Smooth muscle cell (in vitro differentiated cells): ENCODE measurements around the gene PHF1. TPM values are rescaled to one million over a fixed set of nuclear protein-coding genes. Genes with fewer than 3 reads are reported as not detected.

Experiments used
- DNase-seq: peaks from one replicate; lab custom pipeline; 2025; ENCODE audit not compliant: unreplicated experiment; lab: John Stamatoyannopoulos, UW
- H2AFZ ChIP-seq: fragments of 200-600 bp; sonication (generic); 2 replicates; pipeline ENCODE4 v1.6.0; 2016; ENCODE audit warnings: antibody characterized with exemption, low read depth, mild to moderate bottlenecking
- H3F3A ChIP-seq: fragments of 200-600 bp; sonication (generic); 2 replicates; pipeline ENCODE4 v1.6.0; 2017; ENCODE audit warnings: antibody characterized with exemption, low read depth
- H3K27ac ChIP-seq: fragments of 200-600 bp; sonication (generic); 2 replicates; pipeline ENCODE4 v1.5.1; 2016; ENCODE audit warnings: low read depth, mild to moderate bottlenecking
- H3K27me3 ChIP-seq: fragments of 200-600 bp; sonication (generic); 2 replicates; pipeline ENCODE4 v1.6.1; 2016; ENCODE audit warnings: low read depth, mild to moderate bottlenecking
- H3K36me3 ChIP-seq: fragments of 200-600 bp; sonication (generic); 2 replicates; pipeline ENCODE4 v1.5.1; 2016; ENCODE audit warnings: low read depth
- H3K4me1 ChIP-seq: fragments of 200-600 bp; sonication (generic); 2 replicates; pipeline ENCODE4 v1.5.1; 2016; ENCODE audit warnings: low read depth
- H3K4me2 ChIP-seq: fragments of 200-600 bp; sonication (generic); 2 replicates; pipeline ENCODE4 v1.6.0; 2016; ENCODE audit warnings: mild to moderate bottlenecking
- H3K4me3 ChIP-seq: fragments of 200-600 bp; sonication (generic); 2 replicates; pipeline ENCODE4 v1.5.1; 2016; ENCODE audit warnings: mild to moderate bottlenecking
- H3K79me2 ChIP-seq: fragments of 200-600 bp; sonication (generic); 2 replicates; pipeline ENCODE4 v1.6.0; 2016; ENCODE audit warnings: low read depth, mild to moderate bottlenecking
- H3K9ac ChIP-seq: fragments of 200-600 bp; sonication (generic); 2 replicates; pipeline ENCODE4 v1.6.0; 2016; ENCODE audit warnings: low read depth
- H3K9me3 ChIP-seq: fragments of 200-600 bp; sonication (generic); replicated peaks from 2 replicates; pipeline ENCODE4 v1.5.1; 2016; ENCODE audit warnings: low read depth
- H4K20me1 ChIP-seq: fragments of 200-600 bp; sonication (generic); 2 replicates; pipeline ENCODE4 v1.6.0; 2016; ENCODE audit warnings: low read depth
- WGBS: methylation state at CpG from one replicate; pipeline ENCODE4 v1.1.7; 2016; ENCODE audit warnings: low lambda C conversion rate; 5-methylcytosine and 5-hydroxymethylcytosine counted together
- polyA plus RNA-seq: library from polyadenylated mRNA; unstranded; fragments of >200 nt; fragmentation: Nextera tagmentation; extraction: Ambion mirVana; gene quantifications from 2 replicates; pipeline ENCODE4 v1.2.1, GENCODE V29; 2016
- total RNA-seq: library from RNA; depleted of rRNA; stranded (reverse); fragments of >200 nt; gene quantifications from 2 replicates; pipeline ENCODE4 v1.2.3, GENCODE V29; 2014
- TF ChIP-seq, protein P1 (sequence below): fragments of 200-600 bp; sonication (generic); IDR thresholded peaks from 2 replicates; pipeline ENCODE4 v1.5.1; 2017; ENCODE audit warnings: borderline replicate concordance, mild to moderate bottlenecking, antibody characterized with exemption; ENCODE audit not compliant: insufficient read depth, poor library complexity, severe bottlenecking

PHF1 gene
- total and polyA plus RNA-seq, 2 experiments from 2014 or later = 36.9 to 39.3 TPM

DNA sequence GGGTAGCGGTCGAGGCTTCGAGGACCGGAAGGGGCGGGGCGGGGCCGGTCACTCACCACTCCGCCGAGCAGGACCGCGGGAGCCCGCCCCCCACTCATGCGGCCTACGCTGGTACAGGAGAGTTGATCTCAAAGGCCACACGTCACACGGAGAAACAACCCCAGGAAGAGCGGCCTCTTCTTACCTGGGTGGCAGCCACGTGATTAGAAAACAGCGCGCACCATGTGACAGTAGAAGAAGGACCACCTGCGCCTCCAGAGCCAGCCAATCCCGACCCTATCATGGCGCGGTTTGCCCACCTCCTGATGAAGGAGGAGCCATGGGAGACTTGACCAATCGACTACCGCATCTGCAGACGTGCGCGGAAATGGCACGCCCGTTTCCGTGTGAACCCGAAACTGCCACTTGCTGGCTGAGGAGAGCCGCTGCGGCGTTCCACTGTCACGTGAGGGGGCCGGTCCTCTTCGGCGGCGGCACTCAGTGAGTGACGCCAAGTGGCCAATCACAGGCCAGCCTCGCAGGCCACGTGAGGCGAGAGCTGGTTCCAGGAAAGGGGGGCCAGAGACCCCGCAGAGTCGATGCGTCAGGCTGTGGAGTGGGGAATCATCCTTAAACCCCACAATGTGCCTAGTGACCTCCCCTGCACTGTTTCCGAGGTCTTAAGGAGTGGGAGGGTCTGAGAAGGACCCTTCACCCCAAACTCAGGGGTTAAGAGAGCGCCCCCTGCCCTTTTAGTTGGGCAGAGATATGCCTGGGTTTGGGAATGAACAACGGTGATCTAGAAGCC, 7.3 kb downstream of the PHF1 start, which contains the start of gene CUTA:
CUTA (minus strand) TSS at position 205 of the 787 bp plus-strand sequence; CDS start at position 98, 107 bp downstream.
- H3K4me2 ChIP-seq = peak within 1 kb of the TSS; percentile 98
- peak within 1 kb of the TSS; percentile 65 for H3K4me3 ChIP-seq
- H3K36me3 ChIP-seq = no peaks in the 10 kb centered on the region
- peaks cover 47% of the 10 kb centered on the region for H3K79me2 ChIP-seq
- no peaks in the 10 kb centered on the region for H3K9me3 ChIP-seq
- TF ChIP-seq, protein P1, sequence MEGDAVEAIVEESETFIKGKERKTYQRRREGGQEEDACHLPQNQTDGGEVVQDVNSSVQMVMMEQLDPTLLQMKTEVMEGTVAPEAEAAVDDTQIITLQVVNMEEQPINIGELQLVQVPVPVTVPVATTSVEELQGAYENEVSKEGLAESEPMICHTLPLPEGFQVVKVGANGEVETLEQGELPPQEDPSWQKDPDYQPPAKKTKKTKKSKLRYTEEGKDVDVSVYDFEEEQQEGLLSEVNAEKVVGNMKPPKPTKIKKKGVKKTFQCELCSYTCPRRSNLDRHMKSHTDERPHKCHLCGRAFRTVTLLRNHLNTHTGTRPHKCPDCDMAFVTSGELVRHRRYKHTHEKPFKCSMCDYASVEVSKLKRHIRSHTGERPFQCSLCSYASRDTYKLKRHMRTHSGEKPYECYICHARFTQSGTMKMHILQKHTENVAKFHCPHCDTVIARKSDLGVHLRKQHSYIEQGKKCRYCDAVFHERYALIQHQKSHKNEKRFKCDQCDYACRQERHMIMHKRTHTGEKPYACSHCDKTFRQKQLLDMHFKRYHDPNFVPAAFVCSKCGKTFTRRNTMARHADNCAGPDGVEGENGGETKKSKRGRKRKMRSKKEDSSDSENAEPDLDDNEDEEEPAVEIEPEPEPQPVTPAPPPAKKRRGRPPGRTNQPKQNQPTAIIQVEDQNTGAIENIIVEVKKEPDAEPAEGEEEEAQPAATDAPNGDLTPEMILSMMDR = peak; percentile 12
- H2AFZ ChIP-seq = peak within 1 kb of the TSS; percentile 11
- H3K4me1 ChIP-seq = peaks cover 37% of the 10 kb centered on the region
- peaks cover 7% of the 10 kb centered on the region for H3F3A ChIP-seq
- peak within 1 kb of the TSS; percentile 99 for H3K27ac ChIP-seq
- DNase-seq = peak; percentile 91
- under 1% methylated on average over 50 of the region's 51 CpGs for WGBS
- peak within 1 kb of the TSS; percentile 96 for H3K9ac ChIP-seq
- no peaks in the 10 kb centered on the region for H3K27me3 ChIP-seq
- H4K20me1 ChIP-seq = peaks cover 8% of the 10 kb centered on the region

DNA sequence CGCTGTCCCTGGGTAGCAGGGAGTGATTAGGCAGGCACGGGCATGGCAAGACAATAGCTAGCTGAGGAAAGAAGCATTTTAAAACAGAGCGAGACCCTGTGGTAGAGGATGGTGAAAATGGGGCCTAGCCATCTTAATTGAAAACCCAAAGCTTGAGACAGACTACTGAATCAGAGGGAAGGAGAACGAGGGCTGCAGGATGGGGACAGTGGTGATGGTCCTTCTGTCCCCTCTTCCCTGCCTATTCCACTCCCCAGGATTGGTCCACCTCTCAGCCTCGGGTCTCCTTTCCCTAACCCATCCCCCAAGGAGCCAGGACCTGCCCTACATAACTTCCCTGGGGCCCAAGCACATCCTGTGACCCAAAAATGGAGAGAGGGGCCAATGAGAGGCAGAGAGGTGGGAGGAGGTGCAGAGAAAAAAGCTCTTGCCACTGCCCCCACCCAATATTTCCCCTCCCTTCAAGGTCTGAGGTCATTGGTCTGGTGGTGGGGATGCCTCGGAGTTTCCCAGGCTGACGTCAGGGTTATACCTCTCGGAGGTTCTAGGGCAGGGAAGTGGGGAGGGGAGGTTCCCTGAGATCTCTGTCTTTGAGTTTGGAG, 8.0 kb downstream of the PHF1 start:
- Histone ChIP-seq H3K9me3 (no peaks in the 10 kb centered on the region), H3K4me2 (peak overlapping the region; percentile 88), H3K79me2 (peaks cover 47% of the 10 kb centered on the region), H3K9ac (peak overlapping the region; percentile 96), H3K4me1 (peaks cover 37% of the 10 kb centered on the region), H3K27me3 (no peaks in the 10 kb centered on the region), H4K20me1 (peaks cover 8% of the 10 kb centered on the region), H3F3A (peaks cover 8% of the 10 kb centered on the region), H3K36me3 (no peaks in the 10 kb centered on the region), H2AFZ (no peak overlapping the region), H3K4me3 (peak overlapping the region; percentile 49), H3K27ac (peak overlapping the region; percentile 99)
- 13% methylated on average over 8 of the region's 8 CpGs for WGBS
- DNase-seq = no peak
- TF ChIP-seq, protein P1 = no peak

DNA sequence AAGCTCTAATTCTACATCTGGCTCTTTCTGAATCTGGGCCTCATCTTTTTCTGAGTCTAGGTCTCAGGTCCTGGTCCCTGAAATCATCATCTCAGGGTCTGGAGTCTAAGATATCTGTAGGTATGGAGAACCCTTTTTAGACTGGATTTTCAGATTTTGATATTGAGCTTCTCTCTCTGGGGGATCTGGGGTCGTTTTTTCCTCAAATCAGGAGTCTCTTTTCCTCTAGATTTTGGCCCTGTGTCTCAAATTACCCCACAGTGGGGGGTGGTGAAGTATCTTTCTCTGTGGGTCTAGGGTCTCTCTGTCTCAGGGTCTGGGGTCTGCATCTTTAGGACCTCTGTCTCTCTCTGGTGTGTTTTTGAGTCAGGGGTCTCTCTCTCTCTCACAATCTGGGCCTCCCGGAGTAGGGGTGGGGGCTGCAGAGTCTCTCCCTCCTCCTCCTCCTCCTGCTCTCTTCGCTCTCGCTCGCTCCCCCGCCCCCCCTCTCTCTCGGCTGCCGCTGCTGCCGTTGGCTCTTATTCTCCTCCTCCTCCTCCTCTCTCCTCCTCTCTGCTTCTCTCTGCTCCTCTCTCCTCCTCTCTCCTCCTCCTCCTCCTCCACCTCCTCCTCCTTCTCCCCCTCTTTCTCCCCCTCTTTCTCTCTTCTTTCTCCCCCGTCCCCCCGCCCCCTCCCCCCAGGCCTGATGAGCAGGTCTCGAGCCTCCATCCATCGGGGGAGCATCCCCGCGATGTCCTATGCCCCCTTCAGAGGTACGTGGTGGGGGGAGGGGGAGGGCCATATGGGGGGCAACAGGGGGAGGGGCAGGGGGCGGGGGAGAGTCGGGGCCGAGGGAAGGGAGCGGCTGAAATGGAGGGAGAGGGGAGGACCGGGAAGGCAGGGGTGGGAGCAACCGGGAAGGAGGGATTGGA, 9.0 kb downstream of the PHF1 start, which contains the start of gene SYNGAP1:
SYNGAP1 (plus strand) TSS at position 486 of the 911 bp plus-strand sequence; CDS start at position 686, 200 bp downstream.
- Histone ChIP-seq H3K4me1 (peaks cover 44% of the 10 kb centered on the region), H3K9me3 (no peaks in the 10 kb centered on the region), H3K27me3 (no peaks in the 10 kb centered on the region), H3F3A (peaks cover 18% of the 10 kb centered on the region), H3K36me3 (no peaks in the 10 kb centered on the region), H3K79me2 (peaks cover 45% of the 10 kb centered on the region), H2AFZ (no peak within 1 kb of the TSS), H3K4me3 (peak within 1 kb of the TSS; percentile 54), H3K9ac (peak within 1 kb of the TSS; percentile 96), H4K20me1 (peaks cover 8% of the 10 kb centered on the region), H3K4me2 (peak within 1 kb of the TSS; percentile 88), H3K27ac (peak within 1 kb of the TSS; percentile 99)
- DNase-seq = no peak
- TF ChIP-seq, protein P1 = no peak
- WGBS = 5% methylated on average over 2 of the region's 22 CpGs
